ENCODE measurements around the gene BAD.
A peak's percentile ranks its signal among the peaks of the same experiment; 100 is the strongest.
"Not testable (repeated sequence)": the region's sequence is repeated elsewhere in the genome, so short reads cannot be mapped to it uniquely, and the experiment has no call there.

BAD gene

DNA sequence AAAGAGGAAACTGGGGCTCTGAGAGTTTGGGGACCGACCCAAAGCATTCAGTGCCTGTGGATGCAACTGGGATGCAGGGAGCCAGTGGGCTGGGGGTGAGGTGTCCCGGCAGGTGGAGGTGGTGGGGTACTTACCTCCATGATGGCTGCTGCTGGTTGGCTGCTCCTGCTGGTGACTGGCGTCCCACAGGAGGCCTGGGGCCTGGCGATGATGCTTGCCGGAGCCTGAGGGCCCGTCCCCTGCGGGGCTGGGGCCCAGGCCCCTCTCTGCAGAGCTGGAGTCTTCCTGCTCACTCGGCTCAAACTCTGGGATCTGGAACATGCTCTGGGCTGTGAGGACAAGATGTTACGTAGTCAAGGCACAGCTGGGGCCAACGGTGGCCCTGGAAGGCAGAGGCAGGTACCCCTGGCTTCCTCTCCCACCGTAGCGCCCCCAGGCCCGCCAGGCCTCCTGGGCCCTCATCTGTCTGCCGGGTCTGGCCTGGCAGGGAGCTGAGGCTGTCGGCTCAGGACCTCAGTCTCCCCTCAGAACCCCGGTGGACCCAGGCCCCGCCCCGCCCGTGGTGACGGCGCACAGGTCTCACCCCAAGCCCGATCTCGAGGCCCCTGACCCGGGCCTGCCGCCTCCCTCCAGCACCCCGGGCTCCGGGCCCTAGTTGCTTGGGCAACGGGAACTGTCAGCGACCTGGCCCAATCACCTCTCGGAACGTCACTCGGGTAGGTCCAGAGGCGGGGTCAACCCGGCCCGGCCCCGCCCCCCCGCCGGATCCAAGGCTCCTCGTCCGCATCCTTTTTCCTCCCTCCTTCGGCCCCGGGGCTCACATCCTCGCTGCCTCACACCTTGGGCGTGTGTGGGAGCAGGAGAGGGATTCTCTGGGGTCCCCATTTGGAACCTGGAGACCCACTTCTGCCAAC lies at the start of gene BAD:
Gene BAD, minus strand, starts transcription at position 618 of the 914 bp plus-strand sequence. Its CDS starts 297 bp downstream, at position 321.
- DNase-seq, result peak; percentile 86

DNA sequence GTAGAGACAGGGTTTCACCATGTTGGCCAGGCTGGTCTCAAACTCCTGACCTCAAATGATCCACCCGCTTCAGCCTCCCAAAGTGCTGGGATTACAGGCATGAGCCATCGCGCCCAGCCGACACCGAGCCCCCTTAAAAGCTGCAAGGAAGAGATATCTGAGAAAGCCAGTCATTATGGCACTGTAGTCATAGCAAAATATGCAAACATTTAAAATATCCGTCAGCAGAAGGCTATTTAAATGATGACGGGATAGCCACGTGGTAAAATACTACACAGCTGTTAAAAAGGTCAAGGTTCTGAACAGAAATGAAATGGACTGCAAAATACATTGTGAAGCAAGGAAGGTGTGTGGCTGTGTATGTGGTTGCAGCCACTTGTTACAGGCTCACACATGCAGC lies 49.1 kb upstream of the BAD start:
- DNase-seq, result no peak

GRCh38 chr11:64331569-64332371 lies 47.3 kb upstream of the BAD start:
- DNase-seq, result peak; percentile 90 to 91

- DNase-seq, result no peak
These were observed 46.4 kb upstream of the BAD start for GRCh38 chr11:64330888-64331287.

GRCh38 chr11:64327993-64328392 lies 43.5 kb upstream of the BAD start:
- DNase-seq, result no peak

DNA sequence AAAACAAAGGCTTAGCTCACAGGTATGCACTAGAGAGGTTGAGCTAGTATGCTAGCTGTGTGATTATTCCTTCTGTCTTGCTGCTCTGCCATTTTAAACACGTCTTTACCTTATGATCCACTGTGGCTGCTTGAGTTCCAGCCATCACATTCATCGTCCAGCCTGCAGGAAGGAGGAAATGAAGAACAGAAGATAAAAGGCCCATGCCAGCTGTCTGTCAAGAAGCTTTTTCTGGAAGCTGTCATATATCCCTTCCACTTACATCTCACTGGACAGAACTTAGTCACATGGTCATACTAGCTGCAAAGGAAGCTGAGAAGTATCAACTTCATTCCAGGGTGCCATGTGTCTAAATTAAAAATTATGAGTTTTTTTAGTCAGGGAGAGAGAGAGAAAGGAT lies 42.9 kb upstream of the BAD start:
- no peak for DNase-seq

DNA sequence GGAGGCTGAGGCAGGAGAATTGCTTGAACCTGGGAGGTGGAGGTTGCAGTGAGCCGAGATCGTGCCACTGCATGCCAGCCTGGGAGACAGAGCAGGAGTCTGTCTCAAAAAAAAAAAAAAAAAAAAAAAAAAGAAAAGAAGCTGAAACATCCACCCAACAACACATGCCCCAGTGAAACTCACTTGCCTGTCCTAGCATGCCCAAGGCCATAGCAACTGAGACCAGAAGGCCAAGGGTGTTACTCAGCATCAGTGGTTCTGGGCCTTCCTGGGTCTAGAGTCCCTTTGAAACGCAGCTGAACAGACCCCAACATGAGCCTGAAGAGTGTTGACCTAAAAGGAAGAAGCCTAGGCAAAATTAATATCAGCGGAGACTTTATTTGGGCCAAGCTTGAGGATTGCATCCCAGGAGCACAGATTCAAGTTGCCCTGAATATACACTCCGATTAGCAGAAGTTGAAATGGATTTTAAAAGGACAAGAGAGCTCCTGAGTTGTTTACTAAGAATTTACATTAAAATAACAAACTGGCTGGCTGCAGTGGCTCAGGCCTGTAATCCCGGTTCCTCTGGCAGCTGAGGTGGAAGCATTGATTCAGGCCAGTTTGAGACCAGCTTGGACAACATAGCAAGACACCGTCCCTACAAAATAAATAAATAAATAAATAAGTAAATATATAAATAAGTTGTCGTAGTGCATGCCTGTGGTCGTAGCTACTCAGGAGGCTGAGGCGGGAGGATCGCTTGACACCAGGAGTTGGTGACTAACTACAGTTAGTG lies 40.4 kb upstream of the BAD start:
- DNase-seq, result no peak

- not testable (repeated sequence) for DNase-seq
These were observed 39.5 kb upstream of the BAD start for GRCh38 chr11:64323984-64324383.

DNA sequence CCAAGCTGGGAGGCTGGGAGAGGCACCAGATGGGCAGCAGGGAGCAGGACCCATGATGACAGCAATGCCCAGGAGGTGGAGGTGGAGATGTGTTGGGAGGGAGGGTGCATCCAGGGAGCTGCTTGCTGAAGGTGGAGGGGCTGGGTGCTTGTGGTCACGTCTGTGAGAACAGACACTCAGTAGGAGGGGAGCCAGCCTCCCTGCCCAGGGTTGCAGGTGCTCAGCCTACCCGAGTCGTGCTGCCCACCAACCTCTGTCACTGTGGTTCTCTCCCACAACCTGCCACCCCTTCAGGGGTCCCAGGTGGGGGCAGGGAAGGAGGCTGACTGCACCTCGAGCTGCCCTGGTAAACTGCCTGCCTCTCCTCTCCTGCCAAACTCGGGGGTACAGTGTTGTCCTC lies 38.9 kb upstream of the BAD start:
- DNase-seq, result no peak

- DNase-seq, result no peak
These were observed 38.4 kb upstream of the BAD start for GRCh38 chr11:64322925-64323260.

DNA sequence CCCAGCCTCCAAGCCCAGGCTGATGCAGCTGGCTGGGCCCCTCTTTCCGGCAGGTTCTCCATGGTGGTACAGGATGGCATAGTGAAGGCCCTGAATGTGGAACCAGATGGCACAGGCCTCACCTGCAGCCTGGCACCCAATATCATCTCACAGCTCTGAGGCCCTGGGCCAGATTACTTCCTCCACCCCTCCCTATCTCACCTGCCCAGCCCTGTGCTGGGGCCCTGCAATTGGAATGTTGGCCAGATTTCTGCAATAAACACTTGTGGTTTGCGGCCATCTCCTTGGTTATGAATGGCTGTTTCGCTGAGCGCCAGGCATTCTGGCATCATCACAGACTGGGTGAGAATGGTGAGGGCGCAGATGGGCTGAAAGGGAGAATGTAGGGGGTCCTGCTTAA lies 37.1 kb upstream of the BAD start:
- no peak for DNase-seq

- no peak for DNase-seq
These were observed 36.6 kb upstream of the BAD start for GRCh38 chr11:64321026-64321425.

DNA sequence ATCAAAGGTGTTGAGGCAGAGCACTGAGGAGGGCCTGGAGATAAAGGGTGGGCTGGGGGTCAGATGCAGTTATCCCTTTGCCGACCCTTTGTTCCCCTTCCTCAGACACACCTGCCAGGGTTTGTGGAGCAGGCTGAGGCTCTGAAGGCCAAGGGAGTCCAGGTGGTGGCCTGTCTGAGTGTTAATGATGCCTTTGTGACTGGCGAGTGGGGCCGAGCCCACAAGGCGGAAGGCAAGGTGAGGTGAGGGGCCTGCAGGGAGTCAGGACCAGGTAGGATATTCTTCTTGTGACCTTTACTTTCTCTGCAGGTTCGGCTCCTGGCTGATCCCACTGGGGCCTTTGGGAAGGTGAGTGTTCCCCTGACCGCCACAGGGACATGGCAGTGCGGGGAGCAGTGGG lies 36.1 kb upstream of the BAD start:
- no peak for DNase-seq

GRCh38 chr11:64318766-64319761 lies 34.6 kb upstream of the BAD start:
- peak; percentile 73 to 81 for DNase-seq

GRCh38 chr11:64317961-64318765 lies 33.7 kb upstream of the BAD start, which contains the start of gene PRDX5:
Gene PRDX5, plus strand, starts transcription at chr11:64318121. Its CDS starts 95 bp downstream, at chr11:64318216.
- DNase-seq, result peak; percentile 94 to 95

- DNase-seq, result peak; percentile 94 to 95
These were observed 33.0 kb upstream of the BAD start, which contains the start of gene TRMT112 for GRCh38 chr11:64317325-64317960. Gene TRMT112, minus strand, starts transcription at chr11:64317559. Its CDS starts 33 bp downstream, at chr11:64317526.

DNA sequence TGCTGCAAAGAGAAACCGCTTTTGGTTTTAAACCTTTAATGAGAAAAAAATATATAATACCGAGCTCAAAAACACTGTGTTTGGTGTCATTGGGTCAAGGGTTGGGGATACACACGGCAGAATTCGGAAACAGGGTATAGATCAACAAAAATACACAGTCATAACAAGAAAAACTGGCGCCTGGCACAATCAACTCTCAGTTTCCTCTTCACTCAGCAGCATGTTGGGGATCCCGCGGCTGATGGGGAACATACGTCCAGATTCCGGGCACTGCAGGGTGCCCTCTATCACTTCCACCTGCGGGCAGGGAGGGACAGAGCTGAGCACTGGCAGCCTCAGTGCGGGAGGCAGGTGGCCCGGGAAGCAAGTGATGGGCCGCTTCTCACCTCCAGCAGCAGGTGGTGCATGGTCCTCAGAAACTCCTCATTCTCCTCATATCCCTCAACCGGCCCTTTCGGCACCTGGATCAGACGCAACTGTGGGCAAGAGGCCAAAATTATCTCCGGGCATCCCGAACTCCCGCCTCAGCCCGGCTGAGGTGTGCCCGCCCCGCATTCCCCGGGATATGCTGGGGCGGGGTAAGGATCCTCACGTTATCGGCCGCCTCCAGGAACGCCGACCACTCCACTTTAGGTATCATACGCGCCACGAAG lies 32.3 kb upstream of the BAD start:
- DNase-seq, result no peak

- not testable (repeated sequence) for DNase-seq
These were observed 31.4 kb upstream of the BAD start for GRCh38 chr11:64315667-64316526.
